ENCODE data around the gene MVP. TPM values are rescaled to one million over a fixed set of nuclear protein-coding genes. Genes with fewer than 3 reads are reported as not detected.

MVP gene
- total and polyA plus RNA-seq, 2 donors (not counting 1 experiment from before 2014, with no cell fraction given) = 109 to 121 TPM

GRCh38 chr16:29809031-29809747 is 11.1 kb upstream of the MVP start:
- Histone ChIP-seq H4K20me1 (ENCODE audit: control insufficient read depth, insufficient read depth, low read length, poor library complexity, severe bottlenecking) (peaks cover 39% of the 10 kb centered on the region), H3K27me3 (replicated peaks in 1 of 4; ENCODE audit: control extremely low read depth in 1 of 4, control insufficient read depth in 3 of 4, insufficient read depth in 4 of 4, low read length in 3 of 4) (peaks cover 0 to 13% (median 5%) of the 10 kb centered on the region in 4 experiments), H3K9ac (ENCODE audit: low read length) (peak overlapping the region; percentile 63), H3K4me2 (replicated peaks; ENCODE audit: low read depth, low read length, poor library complexity, severe bottlenecking) (peak overlapping the region; percentile 99), H3K4me3 (ENCODE audit: control extremely low read depth in 1 of 5, extremely low read depth in 1 of 5, insufficient read depth in 1 of 5, low read depth in 2 of 5, low read length in 4 of 5) (no peak overlapping the region), H2AFZ (ENCODE audit: insufficient read depth, low read depth, low read length, poor library complexity, severe bottlenecking) (no peak overlapping the region), H3K9me3 (ENCODE audit: control extremely low read depth in 1 of 3, control insufficient read depth in 2 of 3, insufficient read depth in 1 of 3, low read length in 2 of 3) (peaks cover 0 to 5% (median 0%) of the 10 kb centered on the region in 3 donors), H3K79me2 (ENCODE audit: control insufficient read depth, insufficient read depth, low read length) (peaks cover 37% of the 10 kb centered on the region), H3K4me1 (ENCODE audit: control insufficient read depth in 2 of 2, insufficient read depth in 2 of 2, low read length in 2 of 2) (peaks cover 58 to 62% of the 10 kb centered on the region in 2 donors), H3K36me3 (replicated peaks in 1 of 2; ENCODE audit: control extremely low read depth in 1 of 2, control insufficient read depth in 1 of 2, extremely low read depth in 1 of 2, insufficient read depth in 2 of 2, low read length in 1 of 2) (peaks cover 2 to 18% of the 10 kb centered on the region in 2 experiments), H3K27ac (ENCODE audit: low read length in 2 of 2) (no peak overlapping the region)
- Mint-ChIP-seq H3K27me3 (no peaks in the 10 kb centered on the region), H3K9me3 (ENCODE audit: insufficient read depth) (no peaks in the 10 kb centered on the region), H3K27ac (peak overlapping the region; percentile 61), H3K4me1 (peaks cover 51% of the 10 kb centered on the region), H3K4me3 (peak overlapping the region; percentile 50)
- ChIA-PET CTCF (interaction anchor here (0.8 to 3.8 kb wide), 5 partner anchors 9 to 108 kb away, joined by 3 to 66 read pairs (median 28); partner anchors contain the start of genes MVP and PAGR1), POLR2A (interaction anchor here (1.0 to 2.1 kb wide), 2 partner anchors 10 to 19 kb away, joined by 3 to 7 read pairs; no protein-coding TSS in a partner anchor)
- intact Hi-C loops (cut with micrococcal nuclease) = loop anchor here (5.0 kb wide), 1 partner anchor 107 kb away; no protein-coding TSS in a partner anchor
- no peak for DNase-seq
- ATAC-seq (ENCODE audit: low read depth) = no peak
- TF ChIP-seq EZH2 (IDR thresholded peaks at IDR 0.05; ENCODE audit: borderline replicate concordance, insufficient read depth, low read depth, low read length, poor library complexity, severe bottlenecking) = no peak
- no peak for TF ChIP-seq CTCF (IDR thresholded peaks at IDR 0.05)
- 91% methylated on average over 28 of the region's 31 CpGs for WGBS (ENCODE audit: insufficient coverage)

Measured in B cell (primary cell).